Heart left ventricle (tissue), 16 donors: ENCODE data around the gene TPPP3. TPM values are rescaled to one million over a fixed set of nuclear protein-coding genes. Genes with fewer than 3 reads are reported as not detected.

Experiments
- ATAC-seq, 4 donors: fragments of 200-7000 bp; cut with Tn5 transposase; one replicate each; pipeline ENCODE4 v1.9.1; 2020 to 2022; ENCODE audit warnings: moderate library complexity in 4 of 4, mild to moderate bottlenecking in 3 of 4, moderate number of reproducible peaks in 1 of 4
- DNase-seq, 5 donors: peaks; one replicate each; pipeline ENCODE4 v3.0.0-alpha.2; 2020
- H3K27ac ChIP-seq, 12 donors: fragments of 200-600 bp; sonication (generic) in 4 of 12; one replicate each; pipeline versions ENCODE4 v1.5.0 to v1.8.0; 2016 to 2022; ENCODE audit warnings: mild to moderate bottlenecking in 2 of 12
- H3K27me3 ChIP-seq, 9 donors: fragments of 200-600 bp; sonication (generic) in 2 of 9; one replicate each; pipeline versions ENCODE4 v1.5.1 to v1.8.0; 2016 to 2022; ENCODE audit warnings: mild to moderate bottlenecking in 3 of 9
- H3K36me3 ChIP-seq, 9 donors: fragments of 200-600 bp; sonication (generic) in 2 of 9; one replicate each; pipeline versions ENCODE4 v1.5.0 to v1.8.0; 2018 to 2022; ENCODE audit warnings: mild to moderate bottlenecking in 2 of 9
- H3K4me1 ChIP-seq, 12 donors: fragments of 200-600 bp; sonication (generic) in 4 of 12; one replicate each; pipeline versions ENCODE4 v1.5.0 to v1.8.0; 2016 to 2022; ENCODE audit warnings: mild to moderate bottlenecking in 3 of 12
- H3K4me3 ChIP-seq, 12 donors: fragments of 200-600 bp; sonication (generic) in 4 of 12; one replicate each; pipeline versions ENCODE4 v1.5.0 to v1.8.0; 2017 to 2022; ENCODE audit warnings: mild to moderate bottlenecking in 9 of 12, moderate library complexity in 4 of 12
- H3K9me3 ChIP-seq, 12 donors: fragments of 200-600 bp; sonication (generic) in 4 of 12; one replicate each; pipeline versions ENCODE4 v1.5.0 to v1.8.0; 2016 to 2022; ENCODE audit warnings: mild to moderate bottlenecking in 1 of 12
- POLR2A ChIP-seq, 2 donors: fragments of 450-650 bp; IDR thresholded peaks; one replicate each; pipeline ENCODE4 v1.6.1; 2017; ENCODE audit warnings: antibody characterized with exemption in 2 of 2, mild to moderate bottlenecking in 2 of 2, moderate library complexity in 2 of 2
- WGBS, 4 donors: extraction: QIAGEN DNeasy Blood & Tissue Kit in 2 of 4; methylation state at CpG; one replicate each; pipeline versions ENCODE4 v1.1.5 to v1.1.7; 2013 to 2018; 5-methylcytosine and 5-hydroxymethylcytosine counted together
- intact Hi-C, 10 donors: fragments of 100-400 bp; cut with DNase I; formaldehyde crosslinking; loops; one replicate each; pipeline versions ENCODE4 v1.11.1 to v1.14.2; 2022
- polyA plus RNA-seq, 2 donors: library from polyadenylated mRNA; stranded (reverse); fragments of 200-250 nt; gene quantifications; one replicate each; pipeline ENCODE4 v1.2.3, GENCODE V29; 2013
- total RNA-seq, 9 donors: library from RNA; depleted of rRNA in 2 of 9; stranded (reverse); fragments of >200 nt in 2 of 9; fragmentation: NEBNext Ultra II Directional in 3 of 9; extraction: Animal tissue kit (Norgen Biotek cat#: 25700) in 3 of 9; gene quantifications; one replicate each; pipeline versions ENCODE4 v1.1.0 to v1.2.4, GENCODE V29; 2016 to 2023
- TF ChIP-seq, protein P1 (sequence below), 12 donors: fragments of 200-600 bp; sonication (generic) in 4 of 12; IDR thresholded peaks; one replicate each; pipeline versions ENCODE4 v1.5.0 to v1.8.0; 2018 to 2022; ENCODE audit warnings: antibody characterized with exemption in 12 of 12, mild to moderate bottlenecking in 5 of 12
- donor health status: ischemic (EF 13 %, LVEDD 7.1; RV severe dilation, severe dysfunction).
- donor health status: healthy with polysubstance abuse.
- donor health status: DM: no; HTN: yes; CAD: no.
- donor health status: DM: no; HTN: no; CAD: no.
- donor health status: ischemic (EF 25% LVEDD 6.9; RV normal size, moderate dysfunction).
- donor health status: ischemic (EF 25% LVEDD 5.7; RV mildly dilated, moderate dysfunction).
- donor health status: healthy.
- donor health status: DM: yes; HTN: yes; CAD: no.
- donor health status: ischemic (EF 35%, LVEDD 5.7; RV mildly dilated, moderate dysfunction).
- donor health status: nonischemic (EF 11% LVEDD 7.7; RV severe dilation, severe dysfunction).
- donor health status: DM: yes; HTN: yes; CAD: no.
- donor health status: PGD.
- donor health status: ischemic (EF 29% LVEDD 5.4; RV normal size, mild dysfunction).
- donor health status: nonischemic (EF 23%, LVEDD 6.1; RV moderate dilation, normal function).

Gene TPPP3
- total and polyA plus RNA-seq, 11 donors = 7.0 to 20.1 (median 10.3) TPM

DNA sequence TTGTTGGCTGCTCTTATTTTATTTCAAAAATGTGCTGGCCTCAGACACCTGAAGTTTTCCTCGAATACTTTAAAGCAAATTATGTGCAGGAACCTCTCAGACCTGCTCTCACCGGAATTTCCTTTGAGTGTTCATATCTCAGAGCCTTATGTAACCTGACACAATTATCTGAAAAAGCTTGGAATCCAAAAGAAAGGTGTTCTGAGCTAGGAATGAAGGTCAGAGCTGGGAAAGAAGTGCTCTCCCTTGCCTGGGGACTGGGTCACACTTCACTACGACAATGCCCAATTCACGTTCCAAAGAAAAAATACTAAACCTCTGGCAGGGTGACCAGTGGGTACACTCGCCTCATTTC is 30.9 kb upstream of the TPPP3 start:
- Histone ChIP-seq H3K4me3 (no peak overlapping the region), H3K36me3 (no peaks in the 10 kb centered on the region), H3K9me3 (no peaks in the 10 kb centered on the region), H3K27ac (no peak overlapping the region), H3K4me1 (peaks cover 0 to 24% (median 6%) of the 10 kb centered on the region in 12 donors), H3K27me3 (peaks cover 0 to 21% (median 0%) of the 10 kb centered on the region in 9 donors)
- WGBS, 4 donors = 54 to 63% (median 57%) methylated on average over 5 of the region's 5 CpGs
- TF ChIP-seq, protein P1, sequence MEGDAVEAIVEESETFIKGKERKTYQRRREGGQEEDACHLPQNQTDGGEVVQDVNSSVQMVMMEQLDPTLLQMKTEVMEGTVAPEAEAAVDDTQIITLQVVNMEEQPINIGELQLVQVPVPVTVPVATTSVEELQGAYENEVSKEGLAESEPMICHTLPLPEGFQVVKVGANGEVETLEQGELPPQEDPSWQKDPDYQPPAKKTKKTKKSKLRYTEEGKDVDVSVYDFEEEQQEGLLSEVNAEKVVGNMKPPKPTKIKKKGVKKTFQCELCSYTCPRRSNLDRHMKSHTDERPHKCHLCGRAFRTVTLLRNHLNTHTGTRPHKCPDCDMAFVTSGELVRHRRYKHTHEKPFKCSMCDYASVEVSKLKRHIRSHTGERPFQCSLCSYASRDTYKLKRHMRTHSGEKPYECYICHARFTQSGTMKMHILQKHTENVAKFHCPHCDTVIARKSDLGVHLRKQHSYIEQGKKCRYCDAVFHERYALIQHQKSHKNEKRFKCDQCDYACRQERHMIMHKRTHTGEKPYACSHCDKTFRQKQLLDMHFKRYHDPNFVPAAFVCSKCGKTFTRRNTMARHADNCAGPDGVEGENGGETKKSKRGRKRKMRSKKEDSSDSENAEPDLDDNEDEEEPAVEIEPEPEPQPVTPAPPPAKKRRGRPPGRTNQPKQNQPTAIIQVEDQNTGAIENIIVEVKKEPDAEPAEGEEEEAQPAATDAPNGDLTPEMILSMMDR (IDR thresholded peaks at IDR 0.05) = no peak
- no peak for TF ChIP-seq POLR2A (IDR thresholded peaks at IDR 0.05)
- intact Hi-C loops = loop anchor here in 1 of 10 donors (10.0 kb wide), 1 partner anchor 91 kb away; no protein-coding TSS in a partner anchor
- ATAC-seq (no peak), DNase-seq (no peak)

- no peaks in the 10 kb centered on the region for H3K36me3 ChIP-seq
- ATAC-seq = no peak
- TF ChIP-seq, protein P1 (IDR thresholded peaks at IDR 0.05) = no peak
- TF ChIP-seq POLR2A (IDR thresholded peaks at IDR 0.05) = no peak
- intact Hi-C loops = loop anchor here in 1 of 10 donors (10.0 kb wide), 1 partner anchor 91 kb away; no protein-coding TSS in a partner anchor
- peaks cover 0 to 21% (median 0%) of the 10 kb centered on the region in 9 donors for H3K27me3 ChIP-seq
- peaks cover 0 to 24% (median 5%) of the 10 kb centered on the region in 12 donors for H3K4me1 ChIP-seq
- no peaks in the 10 kb centered on the region for H3K9me3 ChIP-seq
- 41 to 46% (median 43%) methylated on average over 9 of the region's 9 CpGs for WGBS, 4 donors
- H3K27ac ChIP-seq = no peak overlapping the region
- DNase-seq = no peak
- H3K4me3 ChIP-seq = no peak overlapping the region
Observed at GRCh38 chr16:67423611-67424260, 30.4 kb upstream of the TPPP3 start.

GRCh38 chr16:67423015-67423414 is 29.7 kb upstream of the TPPP3 start:
- WGBS, 4 donors = 85 to 94% (median 88%) methylated on average over 5 of the region's 5 CpGs
- intact Hi-C loops = loop anchor here in 1 of 10 donors (10.0 kb wide), 1 partner anchor 92 kb away; no protein-coding TSS in a partner anchor

DNA sequence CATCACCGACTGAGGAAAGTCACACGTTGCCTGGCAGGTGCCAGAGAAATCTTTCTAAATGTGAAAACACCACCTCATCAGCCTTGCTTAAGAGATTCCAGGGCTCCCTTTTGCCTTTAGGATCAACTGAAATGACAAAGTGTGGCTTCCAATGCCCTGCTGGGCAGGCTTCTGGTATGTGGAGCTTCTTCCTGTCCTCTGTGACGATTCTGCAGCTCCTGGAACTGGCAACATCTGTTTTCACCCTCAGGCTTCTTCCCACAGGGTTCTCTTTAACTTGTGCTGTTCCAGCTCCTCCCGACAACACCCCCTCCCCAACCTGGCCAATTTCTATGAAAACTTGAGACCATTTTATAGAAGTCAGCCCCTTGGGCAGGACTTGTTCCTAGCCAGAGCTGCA is 27.7 kb upstream of the TPPP3 start:
- peaks cover 0 to 9% (median 5%) of the 10 kb centered on the region in 12 donors for H3K4me1 ChIP-seq
- DNase-seq (peak in 1 of 5 donors; percentile 6), ATAC-seq (no peak)
- intact Hi-C loops = loop anchor here in 1 of 10 donors (10.0 kb wide), 1 partner anchor 94 kb away; no protein-coding TSS in a partner anchor
- no peaks in the 10 kb centered on the region for H3K36me3 ChIP-seq
- TF ChIP-seq, protein P1 (IDR thresholded peaks at IDR 0.05) = no peak
- TF ChIP-seq POLR2A (IDR thresholded peaks at IDR 0.05) = no peak
- WGBS, 4 donors = 71 to 78% (median 73%) methylated on average over 4 of the region's 4 CpGs
- H3K27me3 ChIP-seq = peaks cover 0 to 11% (median 0%) of the 10 kb centered on the region in 9 donors
- H3K27ac ChIP-seq = no peak overlapping the region
- no peak overlapping the region for H3K4me3 ChIP-seq
- H3K9me3 ChIP-seq = no peaks in the 10 kb centered on the region

More at GRCh38 chr16:67423015-67423414, 29.7 kb upstream of the TPPP3 start:
- Histone ChIP-seq H3K9me3 (no peaks in the 10 kb centered on the region), H3K27ac (no peak overlapping the region), H3K4me1 (peaks cover 0 to 16% (median 0%) of the 10 kb centered on the region in 12 donors), H3K27me3 (peaks cover 0 to 21% (median 0%) of the 10 kb centered on the region in 9 donors), H3K36me3 (no peaks in the 10 kb centered on the region), H3K4me3 (no peak overlapping the region)
- TF ChIP-seq, protein P1 (IDR thresholded peaks at IDR 0.05) = no peak
- TF ChIP-seq POLR2A (IDR thresholded peaks at IDR 0.05) = no peak
- no peak for DNase-seq
- no peak for ATAC-seq
